Right lobe of liver (tissue), 6 donors: ENCODE measurements around the gene ZSWIM1. TPM values are rescaled to one million over a fixed set of nuclear protein-coding genes. Genes with fewer than 3 reads are reported as not detected.

Experiments
- ATAC-seq, 4 donors: fragments of 200-7000 bp; cut with Tn5 transposase; one replicate each; pipeline ENCODE4 v1.9.1; 2020; ENCODE audit warnings: mild to moderate bottlenecking in 4 of 4, moderate library complexity in 4 of 4
- DNase-seq, 3 donors: peaks; one replicate each; pipeline ENCODE4 v3.0.0-alpha.2; 2020
- H3K27ac ChIP-seq, 3 donors: fragments of 200-600 bp; one replicate each; pipeline ENCODE4 v1.8.0; 2022
- H3K27me3 ChIP-seq, 2 donors: fragments of 200-600 bp; one replicate each; pipeline ENCODE4 v1.8.0; 2022
- H3K36me3 ChIP-seq, 4 donors: fragments of 200-600 bp; sonication (generic) in 1 of 4; one replicate each; pipeline versions ENCODE4 v1.5.1 to v1.8.0; 2017 to 2022; ENCODE audit warnings: control low read depth in 1 of 4
- H3K4me1 ChIP-seq, 4 donors: fragments of 200-600 bp; sonication (generic) in 1 of 4; one replicate each; pipeline versions ENCODE4 v1.5.1 to v1.8.0; 2017 to 2022; ENCODE audit warnings: control low read depth in 1 of 4
- H3K4me3 ChIP-seq, 3 donors: fragments of 200-600 bp; one replicate each; pipeline ENCODE4 v1.8.0; 2022
- H3K9me3 ChIP-seq, 4 donors: fragments of 200-600 bp; sonication (generic) in 1 of 4; one replicate each; pipeline versions ENCODE4 v1.5.1 to v1.8.0; 2017 to 2022; ENCODE audit warnings: control low read depth in 1 of 4
- POLR2A ChIP-seq: fragments of 450-650 bp; IDR thresholded peaks from one replicate; pipeline ENCODE4 v1.6.1; 2017; ENCODE audit warnings: antibody characterized with exemption, mild to moderate bottlenecking
- WGBS: methylation state at CpG from one replicate; pipeline ENCODE4 v1.1.6; 2018; ENCODE audit warnings: low coverage, low lambda C conversion rate; ENCODE audit not compliant: insufficient coverage; ENCODE audit errors: missing lambda C conversion rate; 5-methylcytosine and 5-hydroxymethylcytosine counted together
- intact Hi-C, 2 donors: fragments of 100-400 bp; cut with DNase I; formaldehyde crosslinking; loops; one replicate each; pipeline versions ENCODE4 v1.11.2 to v1.14.1; 2022
- total RNA-seq, 6 experiments: library from RNA; depleted of rRNA in 2 of 6; stranded (reverse); fragments of >200 nt in 2 of 6; fragmentation: NEBNext Ultra II Directional in 3 of 6; extraction: Animal tissue kit (Norgen Biotek cat#: 25700) in 3 of 6; gene quantifications; one replicate each; pipeline versions ENCODE4 v1.1.0 to v1.2.4, GENCODE V29; 2016 to 2023
- TF ChIP-seq, protein P1 (sequence below), 4 donors: fragments of 200-600 bp in 3 of 4; fragments of 450-650 bp in 1 of 4; IDR thresholded peaks; one replicate each; pipeline versions ENCODE4 v1.5.1 to v1.8.0; 2016 to 2022; ENCODE audit warnings: antibody characterized with exemption in 4 of 4, mild to moderate bottlenecking in 2 of 4
- donor health status: DM: no; HTN: yes; CAD: no.
- donor health status: DM: no; HTN: no; CAD: no.
- donor health status: DM: no; HTN: no; CAD: no.
- donor health status: DM: no; HTN: yes; CAD: no.
- donor health status: DM: no; HTN: yes; CAD: no.

The ZSWIM1 gene
- total RNA-seq, 6 experiments from 2014 or later, result 2.4 to 3.3 (median 3.1) TPM

DNA sequence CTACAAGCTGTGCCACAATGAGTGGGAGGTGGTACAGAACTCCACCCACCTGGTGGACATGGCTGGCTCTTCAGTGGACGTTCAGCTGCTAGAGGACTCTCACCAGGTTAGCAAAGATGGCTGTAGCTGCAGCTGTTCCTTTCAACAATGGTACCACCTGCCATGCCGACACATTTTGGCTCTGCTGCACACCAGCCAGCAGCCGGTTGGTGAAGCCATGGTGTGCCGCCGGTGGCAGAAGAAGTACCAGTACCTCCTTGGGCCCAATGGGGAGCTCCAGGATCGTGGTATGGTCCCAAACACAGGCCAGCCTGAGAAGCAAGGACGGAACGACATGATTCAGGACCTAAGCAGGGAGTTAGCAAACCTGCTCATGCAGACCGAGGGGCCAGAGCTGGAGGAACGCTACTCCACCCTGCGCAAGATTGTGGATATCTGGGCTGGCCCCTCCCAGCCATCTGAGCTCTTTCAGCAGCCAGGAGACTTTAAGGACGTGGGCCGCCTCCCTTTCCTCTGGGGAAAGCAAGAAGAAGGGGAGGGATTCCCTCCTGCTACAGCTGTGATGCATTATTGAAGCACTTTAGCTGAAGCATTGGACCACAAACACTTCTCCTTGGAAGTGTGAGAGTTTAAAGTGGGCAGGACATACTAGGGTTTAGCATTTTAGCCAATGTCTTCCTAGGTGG is 2.8 kb upstream of the ZSWIM1 start:
- Histone ChIP-seq H3K9me3 (no peaks in the 10 kb centered on the region), H3K36me3 (peaks cover 0 to 18% (median 0%) of the 10 kb centered on the region in 4 donors), H3K4me1 (peaks cover 0 to 12% (median 4%) of the 10 kb centered on the region in 4 donors), H3K27ac (no peak overlapping the region), H3K27me3 (no peaks in the 10 kb centered on the region), H3K4me3 (no peak overlapping the region)
- no CpG with 5 or more reads among the region's 13 CpGs for WGBS
- ATAC-seq (no peak), DNase-seq (no peak)
- intact Hi-C loops, result no loop called here
- TF ChIP-seq, protein P1, sequence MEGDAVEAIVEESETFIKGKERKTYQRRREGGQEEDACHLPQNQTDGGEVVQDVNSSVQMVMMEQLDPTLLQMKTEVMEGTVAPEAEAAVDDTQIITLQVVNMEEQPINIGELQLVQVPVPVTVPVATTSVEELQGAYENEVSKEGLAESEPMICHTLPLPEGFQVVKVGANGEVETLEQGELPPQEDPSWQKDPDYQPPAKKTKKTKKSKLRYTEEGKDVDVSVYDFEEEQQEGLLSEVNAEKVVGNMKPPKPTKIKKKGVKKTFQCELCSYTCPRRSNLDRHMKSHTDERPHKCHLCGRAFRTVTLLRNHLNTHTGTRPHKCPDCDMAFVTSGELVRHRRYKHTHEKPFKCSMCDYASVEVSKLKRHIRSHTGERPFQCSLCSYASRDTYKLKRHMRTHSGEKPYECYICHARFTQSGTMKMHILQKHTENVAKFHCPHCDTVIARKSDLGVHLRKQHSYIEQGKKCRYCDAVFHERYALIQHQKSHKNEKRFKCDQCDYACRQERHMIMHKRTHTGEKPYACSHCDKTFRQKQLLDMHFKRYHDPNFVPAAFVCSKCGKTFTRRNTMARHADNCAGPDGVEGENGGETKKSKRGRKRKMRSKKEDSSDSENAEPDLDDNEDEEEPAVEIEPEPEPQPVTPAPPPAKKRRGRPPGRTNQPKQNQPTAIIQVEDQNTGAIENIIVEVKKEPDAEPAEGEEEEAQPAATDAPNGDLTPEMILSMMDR (IDR thresholded peaks at IDR 0.05), result no peak
- no peak for TF ChIP-seq POLR2A

DNA sequence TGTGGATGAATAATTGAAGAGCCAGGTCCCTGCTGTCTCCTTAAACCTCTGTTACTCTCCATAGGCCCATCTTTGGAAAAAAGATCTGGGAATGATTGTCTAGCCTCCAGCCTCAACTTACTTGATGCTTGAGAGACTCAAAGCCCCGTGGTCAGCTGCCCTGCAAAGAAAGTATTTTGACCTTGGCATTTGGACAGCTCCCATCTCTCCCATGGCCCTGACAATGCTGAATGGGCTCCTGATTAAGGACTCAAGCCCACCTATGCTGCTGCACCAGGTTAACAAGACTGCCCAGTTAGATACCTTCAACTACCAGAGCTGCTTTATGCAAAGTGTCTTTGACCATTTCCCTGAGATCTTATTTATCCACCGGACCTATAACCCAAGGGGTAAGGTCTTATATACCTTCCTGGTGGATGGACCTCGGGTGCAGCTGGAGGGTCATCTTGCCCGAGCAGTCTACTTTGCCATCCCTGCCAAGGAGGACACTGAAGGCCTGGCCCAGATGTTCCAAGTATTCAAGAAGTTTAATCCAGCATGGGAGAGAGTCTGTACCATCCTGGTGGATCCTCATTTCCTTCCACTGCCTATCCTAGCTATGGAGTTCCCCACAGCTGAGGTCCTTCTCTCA is 1.6 kb downstream of the ZSWIM1 start:
- no peak for ATAC-seq
- H3K9me3 ChIP-seq, result no peaks in the 10 kb centered on the region
- TF ChIP-seq, protein P1 (IDR thresholded peaks at IDR 0.05), result no peak
- TF ChIP-seq POLR2A, result no peak
- intact Hi-C loops, result loop anchor here in 1 of 2 donors (10.0 kb wide), 1 partner anchor 82 kb away; no protein-coding TSS in a partner anchor
- no peak for DNase-seq
- no peak overlapping the region for H3K27ac ChIP-seq
- H3K4me3 ChIP-seq, result no peak overlapping the region
- peaks cover 0 to 24% (median 0%) of the 10 kb centered on the region in 4 donors for H3K36me3 ChIP-seq
- H3K4me1 ChIP-seq, result peaks cover 0 to 12% (median 4%) of the 10 kb centered on the region in 4 donors
- H3K27me3 ChIP-seq, result no peaks in the 10 kb centered on the region
- 84% methylated on average over 4 of the region's 4 CpGs for WGBS

DNA sequence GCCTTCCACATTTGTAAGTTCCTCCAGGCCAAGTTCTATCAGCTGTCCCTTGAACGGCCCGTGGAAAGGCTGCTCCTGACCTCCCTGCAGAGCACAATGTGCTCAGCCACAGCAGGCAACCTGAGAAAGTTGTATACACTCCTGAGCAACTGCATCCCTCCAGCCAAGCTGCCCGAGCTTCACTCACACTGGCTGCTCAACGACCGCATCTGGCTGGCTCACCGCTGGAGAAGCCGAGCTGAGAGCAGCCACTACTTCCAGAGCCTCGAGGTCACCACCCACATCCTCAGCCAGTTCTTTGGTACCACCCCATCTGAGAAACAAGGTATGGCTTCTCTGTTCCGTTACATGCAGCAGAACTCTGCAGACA is 2.1 kb downstream of the ZSWIM1 start:
- ATAC-seq, result no peak
- H3K27ac ChIP-seq, result no peak overlapping the region
- H3K27me3 ChIP-seq, result no peaks in the 10 kb centered on the region
- no peak overlapping the region for H3K4me3 ChIP-seq
- intact Hi-C loops, result loop anchor here in 1 of 2 donors (10.0 kb wide), 1 partner anchor 82 kb away; no protein-coding TSS in a partner anchor
- peaks cover 0 to 12% (median 4%) of the 10 kb centered on the region in 4 donors for H3K4me1 ChIP-seq
- no peak for DNase-seq
- H3K9me3 ChIP-seq, result no peaks in the 10 kb centered on the region
- TF ChIP-seq, protein P1 (IDR thresholded peaks at IDR 0.05), result no peak
- WGBS, result 20% methylated on average over 2 of the region's 9 CpGs
- H3K36me3 ChIP-seq, result peaks cover 0 to 19% (median 0%) of the 10 kb centered on the region in 4 donors

DNA sequence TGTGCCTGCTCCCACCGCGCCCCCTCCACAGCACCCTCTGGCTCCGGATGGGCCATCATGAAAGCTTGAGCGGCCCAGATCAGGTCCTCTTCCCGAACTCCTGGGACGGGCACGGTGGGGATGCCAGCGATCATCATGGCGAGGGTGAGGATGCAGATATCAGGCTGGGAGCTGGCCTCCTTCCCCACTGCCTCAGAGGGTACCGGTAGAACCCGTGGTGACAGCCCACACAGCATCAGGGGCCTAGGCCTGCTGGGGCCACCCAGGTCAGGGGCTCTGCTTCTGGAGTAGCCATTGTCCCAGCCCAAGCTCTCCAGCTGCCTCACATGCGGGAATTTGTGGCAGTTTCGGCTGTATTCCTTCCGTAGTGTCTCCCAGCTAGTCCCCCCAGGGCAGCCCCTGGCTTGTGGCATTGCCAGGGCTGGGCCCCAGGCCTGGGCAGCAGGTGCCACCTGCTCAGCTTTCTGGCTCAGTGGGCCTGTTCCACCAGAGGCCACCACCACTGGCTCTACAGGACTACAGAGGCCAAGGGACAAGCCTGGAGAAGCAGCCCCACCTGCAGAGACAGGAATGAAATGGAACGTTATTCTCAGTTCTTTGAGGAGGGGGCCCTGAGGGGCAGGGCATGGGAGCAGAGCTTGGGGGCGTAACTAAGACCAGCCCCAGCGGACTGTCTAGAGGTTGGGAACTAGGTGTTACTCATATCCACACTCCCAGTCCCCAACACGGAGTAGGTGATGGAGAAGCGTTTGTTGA is 5.7 kb downstream of the ZSWIM1 start:
- intact Hi-C loops, result loop anchor here in 1 of 2 donors (10.0 kb wide), 1 partner anchor 78 kb away; no protein-coding TSS in a partner anchor
- ATAC-seq (no peak), DNase-seq (no peak)
- Histone ChIP-seq H3K4me3 (no peak overlapping the region), H3K27ac (no peak overlapping the region), H3K9me3 (no peaks in the 10 kb centered on the region), H3K4me1 (peaks cover 0 to 27% (median 7%) of the 10 kb centered on the region in 4 donors), H3K36me3 (peaks cover 0 to 14% (median 0%) of the 10 kb centered on the region in 4 donors), H3K27me3 (no peaks in the 10 kb centered on the region)
- 84% methylated on average over 6 of the region's 19 CpGs for WGBS
- TF ChIP-seq, protein P1 (IDR thresholded peaks at IDR 0.05), result no peak
- no peak for TF ChIP-seq POLR2A
